Head of caudate nucleus (tissue), 42 donors: ENCODE results near the gene TBC1D26.
"Not testable (repeated sequence)": the region's sequence is repeated elsewhere in the genome, so short reads cannot be mapped to it uniquely, and the experiment has no call there.

Experiments
- DNase-seq, 42 donors: peaks; one replicate each; pipeline versions ENCODE4 v3.0.0 to v3.0.0-alpha.2; 2020 to 2021; ENCODE audit warnings: mixed read lengths in 7 of 42
- intact Hi-C: fragments of 100-400 bp; cut with DNase I; formaldehyde crosslinking; loops from one replicate; pipeline ENCODE4 v1.15.0; 2022

Gene TBC1D26

DNA sequence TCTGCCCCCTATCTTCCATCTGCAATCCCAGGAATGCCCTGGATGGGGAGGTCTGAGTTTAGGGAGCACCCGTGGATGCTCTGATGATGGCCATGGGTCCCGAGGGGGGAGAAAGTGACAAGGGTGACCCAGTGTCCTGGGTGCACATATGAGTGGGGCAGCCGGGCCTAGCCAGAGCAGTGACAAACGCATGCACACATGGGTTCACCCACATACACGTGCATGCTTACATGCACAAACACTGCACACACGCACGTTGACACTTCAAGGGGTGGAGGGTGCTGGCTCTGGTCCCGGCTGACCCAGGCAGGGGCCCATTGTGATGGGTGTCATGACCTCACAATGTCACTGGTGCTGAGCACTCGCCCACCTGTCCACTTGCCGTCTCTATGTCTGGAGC is at the start of gene TBC1D26:
TSS of gene TBC1D26 (plus strand) at position 384 of the 400 bp plus-strand sequence. CDS start 3,066 bp downstream, outside the sequence.
- intact Hi-C loops, DNase-seq: not testable (repeated sequence)

- intact Hi-C loops, DNase-seq: not testable (repeated sequence)
These were observed 48.9 kb upstream of the TBC1D26 start for GRCh38 chr17:15683135-15683534.

DNA sequence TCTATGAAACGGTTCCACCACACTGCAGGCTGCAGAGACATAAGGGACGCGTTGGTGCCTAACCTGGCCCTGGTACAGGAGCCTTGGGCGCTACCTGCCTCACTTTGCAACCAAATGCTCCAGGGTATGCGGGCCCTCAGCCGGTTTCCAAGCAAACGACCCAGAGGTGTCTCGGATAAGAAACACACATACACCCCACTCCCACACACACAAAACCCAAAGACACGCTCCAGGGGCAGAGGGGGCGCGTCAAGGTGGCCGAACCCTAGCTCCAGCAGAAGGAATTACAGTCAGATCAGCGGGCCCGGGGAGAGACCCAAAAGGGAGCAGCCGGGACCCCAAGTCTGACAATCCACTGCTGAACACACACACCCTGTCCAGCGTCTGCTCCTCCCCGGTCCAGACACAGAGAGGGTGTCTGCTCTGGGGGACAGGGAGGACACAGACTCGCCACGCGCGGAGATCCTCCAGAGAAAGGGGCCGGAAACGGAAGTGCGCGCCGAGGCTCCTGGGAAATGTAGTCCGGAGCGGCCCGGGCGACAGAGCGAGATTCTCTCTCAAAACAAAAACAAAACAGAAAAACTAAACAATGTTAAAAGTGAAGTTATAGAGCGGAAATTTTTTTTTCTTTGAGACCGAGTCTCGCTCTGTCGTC is 48.1 kb upstream of the TBC1D26 start, which contains the start of gene TRIM16:
TSS of gene TRIM16 (minus strand) at position 488 of the 655 bp plus-strand sequence. CDS start 32,702 bp downstream, outside the sequence.
- intact Hi-C loops = not testable (repeated sequence)

GRCh38 chr17:15687494-15687893 is 44.6 kb upstream of the TBC1D26 start:
- DNase-seq, intact Hi-C loops: not testable (repeated sequence)

More for the DNA sequence above, 48.1 kb upstream of the TBC1D26 start, which contains the start of gene TRIM16:
- peak; percentile 78 to 95 (median 90) for DNase-seq

DNA sequence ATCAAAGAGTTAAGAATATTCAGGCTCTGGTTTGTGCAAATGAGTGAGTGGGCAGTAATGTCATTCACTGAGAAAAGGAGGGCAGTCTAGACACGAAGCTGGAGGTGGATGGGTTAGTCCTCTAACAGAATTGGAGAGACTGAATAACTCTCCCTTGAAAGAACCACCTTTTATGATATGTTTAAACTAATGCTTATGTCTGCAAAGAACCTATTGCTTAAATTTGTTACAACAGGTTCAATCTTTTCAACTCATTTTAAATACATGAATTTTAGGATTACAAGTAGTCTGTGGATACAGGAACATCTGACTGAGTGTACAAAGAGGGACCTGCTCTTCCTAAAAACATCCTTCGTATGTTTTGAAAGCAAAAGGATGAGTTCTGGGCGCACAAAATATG is 33.1 kb upstream of the TBC1D26 start:
- DNase-seq, intact Hi-C loops: not testable (repeated sequence)

DNA sequence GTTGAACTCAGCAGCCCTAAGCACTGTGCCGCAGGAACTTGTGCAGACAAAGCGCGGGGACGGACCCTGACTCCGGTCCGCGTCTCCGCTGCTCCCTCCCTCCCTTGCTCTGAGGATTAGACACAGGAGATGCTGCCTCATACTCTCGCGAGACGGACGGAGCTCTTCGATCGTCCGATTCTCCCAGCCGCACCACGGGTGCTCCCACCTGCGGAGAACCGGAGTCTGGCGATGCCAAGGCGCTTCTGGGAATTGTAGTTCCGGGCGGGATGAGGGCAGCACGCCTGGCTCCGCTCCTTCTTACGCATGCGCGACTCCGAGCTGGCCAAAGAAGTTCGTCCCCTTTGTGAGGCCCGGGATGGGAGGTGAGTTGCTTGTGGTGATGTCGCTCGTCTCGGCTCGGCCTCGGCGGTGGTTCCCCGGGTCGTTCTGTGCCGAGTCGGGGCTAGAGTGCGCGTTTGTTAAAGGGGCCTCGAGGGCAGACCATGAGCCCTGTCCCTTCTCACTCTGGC is 32.6 kb upstream of the TBC1D26 start, which contains the start of gene ZNF286A:
TSS of gene ZNF286A (plus strand) at position 340 of the 512 bp plus-strand sequence. CDS start 578 bp downstream, outside the sequence.
- DNase-seq = peak; percentile 95 to 100 (median 99)
- intact Hi-C loops = not testable (repeated sequence)

GRCh38 chr17:15699937-15700336 is 32.1 kb upstream of the TBC1D26 start:
- peak in 1 of 42 donors; percentile 8 for DNase-seq
- intact Hi-C loops = not testable (repeated sequence)

DNA sequence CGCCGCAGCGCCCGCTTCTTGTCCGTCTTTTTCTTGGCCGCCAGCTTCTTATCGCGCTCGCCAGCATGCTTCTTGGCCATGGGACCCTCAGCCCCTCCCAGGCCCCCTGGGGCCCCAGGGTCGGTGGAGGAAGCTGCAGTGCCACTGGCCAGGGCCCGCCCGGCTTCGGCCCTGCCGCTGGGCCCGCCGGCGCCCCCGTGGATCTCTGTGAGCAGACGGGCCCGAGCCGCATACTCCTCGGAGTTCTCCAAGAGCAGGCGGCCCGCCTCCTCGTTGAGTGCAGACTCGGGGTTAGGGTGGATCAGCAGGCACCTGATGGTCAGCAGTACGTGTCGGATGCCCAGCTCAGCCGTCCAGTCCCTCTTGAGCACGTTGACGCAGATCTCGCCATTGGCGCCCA is 27.8 kb upstream of the TBC1D26 start:
- intact Hi-C loops, DNase-seq: not testable (repeated sequence)

DNA sequence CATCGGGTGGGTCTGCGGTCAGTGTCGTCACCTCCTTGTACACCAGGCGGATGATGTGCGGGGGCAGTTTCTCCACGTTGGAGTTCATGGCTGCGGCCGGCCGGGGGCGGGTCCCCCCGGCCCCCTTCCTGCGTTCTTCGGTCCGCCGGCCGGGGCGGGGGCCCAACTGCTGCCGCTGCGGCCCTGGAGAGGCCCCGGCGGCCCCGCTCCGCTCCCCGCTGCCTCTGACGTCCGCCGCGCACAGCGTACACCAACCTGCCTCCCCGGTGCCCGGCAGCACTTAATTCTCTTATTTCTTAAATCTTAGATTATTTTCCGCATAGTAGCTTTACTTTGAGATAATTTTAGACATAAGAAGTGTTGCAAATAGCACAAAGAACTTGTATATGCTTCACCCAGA is 27.3 kb upstream of the TBC1D26 start:
- DNase-seq, intact Hi-C loops: not testable (repeated sequence)

DNA sequence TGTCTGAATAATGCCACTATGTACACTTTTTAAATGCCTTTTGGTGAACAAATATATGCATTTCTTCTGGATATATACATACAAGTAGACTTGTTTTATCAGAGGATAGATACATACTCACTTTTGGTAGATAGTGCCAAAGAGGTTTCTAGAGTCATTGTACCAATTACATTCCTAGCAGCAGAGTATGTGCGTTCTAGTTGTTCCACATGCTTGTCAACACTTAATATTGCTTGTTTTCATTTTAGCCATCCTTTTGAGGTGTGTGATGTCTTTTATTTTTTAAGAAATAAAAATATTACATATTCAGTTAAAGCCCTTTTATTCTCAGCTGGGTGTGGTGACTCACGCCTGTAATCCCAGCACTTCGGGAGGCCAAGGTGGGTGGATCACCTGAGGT is 23.2 kb upstream of the TBC1D26 start:
- intact Hi-C loops, DNase-seq: not testable (repeated sequence)

DNA sequence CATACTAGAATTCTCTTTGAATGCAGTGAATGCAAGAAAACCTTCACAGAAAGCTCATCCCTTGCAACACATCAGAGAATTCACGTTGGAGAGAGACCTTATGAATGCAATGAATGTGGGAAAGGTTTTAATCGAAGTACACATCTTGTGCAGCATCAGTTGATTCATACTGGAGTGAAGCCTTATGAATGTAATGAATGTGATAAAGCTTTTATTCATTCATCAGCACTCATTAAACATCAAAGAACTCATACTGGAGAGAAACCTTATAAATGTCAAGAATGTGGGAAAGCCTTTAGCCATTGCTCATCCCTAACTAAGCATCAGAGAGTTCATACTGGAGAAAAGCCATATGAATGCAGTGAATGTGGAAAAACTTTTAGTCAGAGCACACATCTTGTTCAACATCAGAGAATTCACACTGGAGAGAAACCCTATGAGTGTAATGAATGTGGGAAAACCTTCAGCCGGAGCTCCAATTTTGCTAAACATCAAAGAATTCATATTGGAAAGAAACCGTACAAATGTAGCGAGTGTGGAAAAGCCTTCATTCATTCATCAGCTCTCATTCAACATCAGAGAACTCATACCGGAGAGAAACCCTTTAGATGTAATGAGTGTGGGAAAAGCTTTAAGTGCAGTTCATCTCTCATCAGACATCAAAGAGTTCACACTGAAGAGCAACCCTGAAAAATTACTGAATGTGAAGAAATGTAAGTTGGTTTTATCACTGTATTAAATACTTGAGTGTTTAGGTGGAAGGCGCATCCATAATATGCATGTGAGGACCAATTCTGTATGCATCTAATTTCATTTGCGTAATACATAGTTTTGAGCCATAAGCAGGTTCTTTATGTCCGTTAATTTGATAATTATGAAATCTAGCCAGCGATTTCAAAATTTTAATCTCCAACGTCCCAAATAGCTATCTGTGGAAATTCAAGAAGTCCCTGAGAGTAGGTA is 15.2 kb upstream of the TBC1D26 start:
- DNase-seq, intact Hi-C loops: not testable (repeated sequence)

GRCh38 chr17:15730535-15730934 is 1.5 kb upstream of the TBC1D26 start:
- DNase-seq, intact Hi-C loops: not testable (repeated sequence)

DNA sequence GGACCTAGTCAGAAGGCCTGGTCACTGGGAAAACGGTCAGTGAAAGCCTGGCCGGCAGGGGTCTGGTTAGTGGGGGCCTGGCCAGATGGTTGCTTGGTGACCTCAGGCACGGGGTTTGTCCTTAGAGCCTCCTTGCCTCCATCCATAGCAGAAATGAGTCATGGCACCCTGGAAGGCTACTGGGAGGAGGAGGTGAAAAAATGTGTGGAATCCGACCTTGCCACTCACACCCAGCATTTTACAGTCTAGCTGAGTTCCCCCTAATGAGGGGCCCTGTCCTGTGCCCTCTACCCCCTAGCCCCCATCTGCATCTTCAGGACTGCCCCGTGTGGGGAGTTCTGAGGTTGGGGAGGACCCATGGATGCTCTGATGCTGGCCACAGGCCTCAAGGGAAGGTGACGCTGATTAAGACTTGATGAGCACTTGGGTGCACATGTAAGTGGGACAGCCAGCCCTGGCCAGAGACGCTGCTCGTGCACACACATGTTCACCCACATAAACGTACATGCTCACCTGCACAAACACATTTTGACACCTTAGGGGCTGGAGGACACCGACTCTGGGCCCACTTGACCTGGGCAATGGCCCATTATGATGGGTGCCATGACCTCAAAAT is 1.2 kb downstream of the TBC1D26 start:
- DNase-seq, intact Hi-C loops: not testable (repeated sequence)

DNA sequence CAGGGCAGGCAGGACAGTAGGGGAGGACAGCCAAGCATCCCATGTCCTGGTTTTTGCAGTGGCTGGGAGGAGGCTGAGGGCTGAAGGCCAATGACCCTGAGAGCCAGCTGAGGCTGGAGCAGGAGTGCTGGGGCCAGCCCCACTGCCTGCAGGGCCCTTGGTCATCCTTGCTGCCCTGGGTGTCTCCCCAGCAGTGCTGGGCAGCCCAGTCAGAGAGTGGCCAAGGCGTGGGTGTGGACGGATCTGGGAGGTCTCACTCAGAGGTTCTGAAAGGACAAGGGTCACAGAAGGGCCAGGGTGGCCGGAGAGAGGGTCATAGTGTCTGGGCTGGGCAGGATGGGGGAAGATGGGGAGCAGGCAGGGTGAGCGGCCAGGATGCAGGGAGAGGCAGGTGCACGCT is 4.5 kb downstream of the TBC1D26 start:
- not testable (repeated sequence) for DNase-seq

GRCh38 chr17:15738066-15738465 is 6.0 kb downstream of the TBC1D26 start:
- intact Hi-C loops = no loop called here

More for the DNA sequence above, 4.5 kb downstream of the TBC1D26 start:
- intact Hi-C loops = not testable (repeated sequence)

DNA sequence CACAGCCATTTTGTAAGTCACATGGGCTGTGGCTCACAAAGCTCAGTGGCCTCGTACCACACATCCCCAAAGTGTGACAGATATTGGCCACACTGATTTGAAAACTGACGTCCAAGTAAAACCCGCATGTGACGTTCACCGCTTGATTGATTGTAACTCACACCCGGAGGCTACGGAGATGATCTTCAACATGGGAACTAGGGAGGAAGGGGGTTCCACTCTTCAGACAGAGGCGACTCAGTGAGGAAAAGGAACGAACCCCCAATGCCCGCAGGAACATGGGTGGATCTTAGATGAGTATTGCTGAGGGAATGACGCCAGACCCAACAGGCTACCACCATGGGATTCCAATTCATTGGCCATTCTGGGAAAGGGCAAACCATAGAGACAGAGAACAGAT is 7.2 kb downstream of the TBC1D26 start:
- DNase-seq, intact Hi-C loops: not testable (repeated sequence)

More at GRCh38 chr17:15738066-15738465, 6.0 kb downstream of the TBC1D26 start:
- DNase-seq = no peak

DNA sequence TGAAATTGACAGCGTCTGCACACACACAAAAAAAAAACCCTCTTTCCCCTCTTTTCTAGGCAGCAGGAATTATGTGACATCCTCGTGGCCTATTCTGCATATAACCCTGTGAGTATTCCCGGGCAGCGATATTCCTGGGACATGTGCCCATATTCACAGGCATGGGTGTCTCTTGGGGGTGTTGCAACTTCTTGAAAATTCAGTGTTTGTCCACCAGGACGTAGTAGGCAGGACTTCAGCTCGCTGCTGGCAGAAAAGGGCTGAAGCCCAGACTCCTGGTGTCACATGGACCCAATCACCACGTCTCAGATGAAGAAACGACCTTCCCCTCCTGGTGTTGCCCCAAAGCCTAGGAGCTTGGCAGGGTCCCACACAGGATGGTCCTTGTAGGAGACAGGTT is 8.0 kb downstream of the TBC1D26 start:
- intact Hi-C loops, DNase-seq: not testable (repeated sequence)

- no peak for DNase-seq
- intact Hi-C loops = no loop called here
These were observed 8.6 kb downstream of the TBC1D26 start for GRCh38 chr17:15740570-15741120.
